Spleen (tissue), 7 donors: ENCODE measurements around the gene DPPA3.

Experiments
- CTCF ChIP-seq, 11 experiments: fragments of 200-600 bp in 7 of 11; fragments of 450-650 bp in 4 of 11; sonication (generic) in 4 of 11; IDR thresholded peaks in 8 of 11; conservative IDR thresholded peaks in 3 of 11; 1 replicate in 7 of 11; 2 replicates in 4 of 11; pipeline versions ENCODE4 v1.4.0 to v1.8.0; 2016 to 2021; ENCODE audit warnings: antibody characterized with exemption in 11 of 11, inconsistent platforms in 4 of 11, mild to moderate bottlenecking in 1 of 11
- POLR2A ChIP-seq, 3 donors: fragments of 450-650 bp; IDR thresholded peaks; one replicate each; pipeline ENCODE4 v1.5.1; 2017; ENCODE audit warnings: antibody characterized with exemption in 3 of 3, mild to moderate bottlenecking in 1 of 3
- donor health status: DM: no; HTN: no; CAD: no; lungs with moderate emphysema.
- donor health status: DM: no; HTN: no; CAD: no.
- donor health status: DM: no; HTN: no; CAD: no.

- TF ChIP-seq CTCF (IDR thresholded peaks at IDR 0.05 in 8 of 11, conservative IDR thresholded peaks at IDR 0.05 in 3 of 11) (no peak), POLR2A (IDR thresholded peaks at IDR 0.05) (no peak)
These were observed 39.1 kb downstream of the DPPA3 start for GRCh38 chr12:7750350-7750749.
